HCT116 (cell line): Measurements from ENCODE around the gene SPARCL1. TPM values are rescaled to one million over a fixed set of nuclear protein-coding genes. Genes with fewer than 3 reads are reported as not detected.

Source experiments
- ATAC-seq: fragments of 200-7000 bp; cut with Tn5 transposase; 2 replicates; pipeline ENCODE4 v1.9.1; 2020; ENCODE audit warnings: mild to moderate bottlenecking, moderate library complexity
- BruUV-seq: library from RNA; stranded (reverse); fragments of 400-500 nt; replicated peaks from 2 replicates; lab custom pipeline; 2021; lab: Mats Ljungman, UMichigan
- CTCF ChIA-PET: fragments of 300-600 bp; sonication (Branson Sonifier 250); formaldehyde crosslinking; loops from one replicate; lab custom pipeline; 2021; ENCODE audit warnings: antibody characterized with exemption; lab: Charles Lee
- POLR2A ChIA-PET: fragments of 300-600, 350-600 bp; sonication (Branson Sonifier 250); formaldehyde crosslinking; loops from one replicate; lab custom pipeline; 2021; ENCODE audit warnings: antibody characterized with exemption; lab: Charles Lee
- RAD21 ChIA-PET, 2 experiments: fragments of 300-600 bp; sonication (Branson Sonifier 250); formaldehyde crosslinking; loops; one replicate each; lab custom pipeline; 2023; ENCODE audit warnings: low total read pairs in 2 of 2; ENCODE audit not compliant: uncharacterized antibody in 2 of 2, unreplicated experiment in 2 of 2, low non-redundant PET in 1 of 2; lab: Charles Lee
- DNase-seq: peaks from one replicate; pipeline ENCODE4 v3.0.0-alpha.2; 2010; ENCODE audit warnings: low read depth, low spot score
- H2AFZ ChIP-seq: fragments of 200-600 bp; shearing (Covaris generic), sonication (generic); 2 replicates; pipeline ENCODE4 v1.6.1; 2017; ENCODE audit warnings: low read depth, mixed run types, mixed read lengths, antibody characterized with exemption, low read length; ENCODE audit not compliant: poor library complexity, severe bottlenecking
- H3K27ac ChIP-seq: 2 replicates; pipeline ENCODE4 v1.5.1; 2012; ENCODE audit warnings: low read depth, low read length
- H3K27me3 ChIP-seq: fragments of 200-600 bp; sonication (generic); 2 replicates; pipeline ENCODE4 v1.6.1; 2016; ENCODE audit warnings: mixed run types, low read length, mixed read lengths; ENCODE audit not compliant: insufficient read depth
- H3K36me3 ChIP-seq, 2 experiments: fragments of 200-500 bp in 1 of 2; fragments of 200-600 bp in 1 of 2; sonication (Bioruptor generic) in 1 of 2; sonication (generic) in 1 of 2; 2 replicates each; pipeline versions ENCODE4 v1.5.1 to v1.6.1; 2014 to 2016; ENCODE audit warnings: low read length in 2 of 2, inconsistent platforms in 1 of 2, mixed read lengths in 1 of 2, mixed run types in 1 of 2; ENCODE audit not compliant: insufficient read depth in 2 of 2, control insufficient read depth in 1 of 2
- H3K4me1 ChIP-seq, 2 experiments: fragments of 200-600 bp in 1 of 2; sonication (generic) in 1 of 2; 2 replicates each; pipeline versions ENCODE4 v1.5.1 to v1.6.1; 2012 to 2017; ENCODE audit warnings: low read length in 2 of 2, inconsistent platforms in 1 of 2, mild to moderate bottlenecking in 1 of 2, mixed read lengths in 1 of 2, mixed run types in 1 of 2, moderate library complexity in 1 of 2; ENCODE audit not compliant: insufficient read depth in 2 of 2, control insufficient read depth in 1 of 2
- H3K4me2 ChIP-seq: fragments of 200-600 bp; sonication (generic); 2 replicates; pipeline ENCODE4 v1.6.1; 2017; ENCODE audit warnings: mixed run types, low read length, mixed read lengths
- H3K4me3 ChIP-seq, 2 experiments: fragments of 200-600 bp in 1 of 2; sonication (generic) in 1 of 2; replicated peaks in 1 of 2; 2 replicates each; pipeline ENCODE4 v1.5.1; 2011 to 2016; ENCODE audit warnings: low read length in 2 of 2, control low read depth in 1 of 2, low read depth in 1 of 2, mild to moderate bottlenecking in 1 of 2, mixed read lengths in 1 of 2, mixed run types in 1 of 2
- H3K79me2 ChIP-seq: fragments of 200-600 bp; sonication (generic); 2 replicates; pipeline ENCODE4 v1.6.1; 2017; ENCODE audit warnings: mild to moderate bottlenecking, mixed run types, low read length, moderate library complexity, mixed read lengths; ENCODE audit not compliant: insufficient read depth
- H3K9ac ChIP-seq: fragments of 200-600 bp; sonication (generic); 2 replicates; pipeline ENCODE4 v1.6.1; 2016; ENCODE audit warnings: low read length, mixed read lengths
- H3K9me2 ChIP-seq: fragments of 200-600 bp; sonication (generic), shearing (Covaris generic); 2 replicates; pipeline ENCODE4 v1.6.1; 2017; ENCODE audit warnings: mixed run types, mild to moderate bottlenecking, moderate library complexity; ENCODE audit not compliant: insufficient read depth
- H3K9me3 ChIP-seq, 2 experiments: fragments of 200-500 bp in 1 of 2; fragments of 200-600 bp in 1 of 2; sonication (Bioruptor generic) in 1 of 2; sonication (generic) in 1 of 2; 2 replicates each; pipeline ENCODE4 v1.6.1; 2014 to 2017; ENCODE audit warnings: low read length in 2 of 2, mixed read lengths in 2 of 2, inconsistent platforms in 1 of 2, low read depth in 1 of 2, mild to moderate bottlenecking in 1 of 2, mixed run types in 1 of 2, moderate library complexity in 1 of 2; ENCODE audit not compliant: control insufficient read depth in 1 of 2, insufficient read depth in 1 of 2
- H4K20me1 ChIP-seq: fragments of 200-600 bp; sonication (generic), shearing (Covaris generic); 2 replicates; pipeline ENCODE4 v1.6.1; 2017; ENCODE audit warnings: mixed run types, mild to moderate bottlenecking, moderate library complexity; ENCODE audit not compliant: insufficient read depth
- ATF3 ChIP-seq: IDR thresholded peaks from 2 replicates; pipeline ENCODE4 v1.6.1; 2012
- CEBPB ChIP-seq: IDR thresholded peaks from 2 replicates; pipeline ENCODE4 v1.6.1; 2012; ENCODE audit warnings: low read depth
- CTCF ChIP-seq, 3 experiments: fragments of 200-600 bp in 1 of 3; sonication (generic) in 1 of 3; IDR thresholded peaks in 2 of 3; conservative IDR thresholded peaks in 1 of 3; 2 replicates each; pipeline ENCODE4 v1.5.1; 2012 to 2017; ENCODE audit warnings: low read depth in 2 of 3, low read length in 2 of 3, antibody characterized with exemption in 1 of 3, borderline replicate concordance in 1 of 3, control low read depth in 1 of 3, mild to moderate bottlenecking in 1 of 3, mixed read lengths in 1 of 3, mixed run types in 1 of 3, moderate library complexity in 1 of 3; ENCODE audit not compliant: insufficient read depth in 1 of 3
- EZH2phosphoT487 ChIP-seq: fragments of 200-600 bp; IDR thresholded peaks from 2 replicates; pipeline ENCODE4 v1.6.1; 2018; ENCODE audit warnings: antibody characterized with exemption, borderline replicate concordance
- FOSL1 ChIP-seq: IDR thresholded peaks from 2 replicates; pipeline ENCODE4 v1.6.1; 2012; ENCODE audit warnings: low read depth
- JUND ChIP-seq: IDR thresholded peaks from 2 replicates; pipeline ENCODE4 v1.6.1; 2012
- MAX ChIP-seq: IDR thresholded peaks from 2 replicates; pipeline ENCODE4 v1.6.1; 2012
- POLR2AphosphoS5 ChIP-seq: IDR thresholded peaks from 2 replicates; pipeline ENCODE4 v1.6.1; 2011; ENCODE audit warnings: mild to moderate bottlenecking, low read depth, low read length, moderate library complexity
- REST ChIP-seq: IDR thresholded peaks from 2 replicates; pipeline ENCODE4 v1.6.1; 2012; ENCODE audit warnings: low read depth
- SIN3A ChIP-seq: IDR thresholded peaks from 2 replicates; pipeline ENCODE4 v1.6.1; 2012; ENCODE audit warnings: low read depth
- SP1 ChIP-seq: IDR thresholded peaks from 2 replicates; pipeline ENCODE4 v1.6.1; 2012; ENCODE audit warnings: low read depth
- SRF ChIP-seq: IDR thresholded peaks from 2 replicates; pipeline ENCODE4 v1.6.1; 2012; ENCODE audit warnings: low read depth
- TCF7L2 ChIP-seq: IDR thresholded peaks from 2 replicates; pipeline ENCODE4 v1.7.0; 2011; ENCODE audit warnings: borderline replicate concordance, inconsistent platforms; ENCODE audit not compliant: insufficient read depth, insufficient read length; ENCODE audit errors: extremely low read depth
- YY1 ChIP-seq: IDR thresholded peaks from 2 replicates; pipeline ENCODE4 v1.6.1; 2011; ENCODE audit warnings: low read length, low read depth, moderate library complexity, mild to moderate bottlenecking; ENCODE audit not compliant: insufficient replicate concordance; ENCODE audit errors: extremely low read depth
- ZFX ChIP-seq: fragments of 450-650 bp; IDR thresholded peaks from 2 replicates; pipeline ENCODE4 v1.6.1; 2017
- ZNF274 ChIP-seq: fragments of 200-500 bp; sonication (Bioruptor generic); IDR thresholded peaks from 2 replicates; pipeline ENCODE4 v1.6.1; 2014; ENCODE audit warnings: mild to moderate bottlenecking, low read depth, low read length, inconsistent platforms
- intact Hi-C: fragments of 100-400 bp; cut with micrococcal nuclease; formaldehyde crosslinking; loops from 2 replicates; pipeline ENCODE4 v1.10.0; 2022
- total RNA-seq: library from RNA; stranded (reverse); gene quantifications from one replicate; pipeline ENCODE4 v1.2.1, GENCODE V29; 2021; ENCODE audit not compliant: unreplicated experiment

The SPARCL1 gene
- total RNA-seq, 1 experiment from 2014 or later: 0.96 TPM

- TF ChIP-seq REST: no peak
- no peak for TF ChIP-seq YY1
These were observed 17.7 kb downstream of the SPARCL1 start (continued) for GRCh38 chr4:87511500-87511899.

GRCh38 chr4:87510747-87511146 lies 18.4 kb downstream of the SPARCL1 start:
- Histone ChIP-seq H3K4me2 (no peak overlapping the region), H3K4me3 (no peak overlapping the region), H3K27me3 (no peaks in the 10 kb centered on the region), H3K27ac (no peak overlapping the region), H3K4me1 (no peaks in the 10 kb centered on the region), H3K79me2 (no peaks in the 10 kb centered on the region), H3K9me3 (no peaks in the 10 kb centered on the region), H4K20me1 (no peaks in the 10 kb centered on the region), H2AFZ (no peak overlapping the region), H3K9me2 (no peaks in the 10 kb centered on the region), H3K36me3 (no peaks in the 10 kb centered on the region), H3K9ac (no peak overlapping the region)
- BruUV-seq: no TSS peak
- intact Hi-C loops: no loop called here
- TF ChIP-seq ATF3 (no peak), SRF (no peak), POLR2AphosphoS5 (no peak), CTCF (IDR thresholded peaks at IDR 0.05 in 2 of 3, conservative IDR thresholded peaks at IDR 0.05 in 1 of 3; ENCODE audit: borderline replicate concordance in 1 of 3, insufficient read depth in 1 of 3, low read depth in 2 of 3, low read length in 2 of 3) (no peak), SP1 (no peak), FOSL1 (no peak), SIN3A (no peak), ZNF274 (no peak), CEBPB (no peak), YY1 (no peak), ZFX (no peak), MAX (no peak), TCF7L2 (no peak), JUND (no peak), REST (no peak), EZH2phosphoT487 (no peak)
- ChIA-PET CTCF (no interaction called here), RAD21 (no interaction called here), POLR2A (no interaction called here)
- ATAC-seq (no peak), DNase-seq (no peak)
